HCT116 (cell line): ENCODE results near the gene KNL1.

Source experiments
- CTCF ChIP-seq, 3 experiments: fragments of 200-600 bp in 1 of 3; sonication (generic) in 1 of 3; IDR thresholded peaks in 2 of 3; conservative IDR thresholded peaks in 1 of 3; 2 replicates each; pipeline ENCODE4 v1.5.1; 2012 to 2017; ENCODE audit warnings: low read depth in 2 of 3, low read length in 2 of 3, antibody characterized with exemption in 1 of 3, borderline replicate concordance in 1 of 3, control low read depth in 1 of 3, mild to moderate bottlenecking in 1 of 3, mixed read lengths in 1 of 3, mixed run types in 1 of 3, moderate library complexity in 1 of 3; ENCODE audit not compliant: insufficient read depth in 1 of 3
- POLR2AphosphoS5 ChIP-seq: IDR thresholded peaks from 2 replicates; pipeline ENCODE4 v1.6.1; 2011; ENCODE audit warnings: mild to moderate bottlenecking, low read depth, low read length, moderate library complexity
- REST ChIP-seq: IDR thresholded peaks from 2 replicates; pipeline ENCODE4 v1.6.1; 2012; ENCODE audit warnings: low read depth
- ZFX ChIP-seq: fragments of 450-650 bp; IDR thresholded peaks from 2 replicates; pipeline ENCODE4 v1.6.1; 2017
- ZNF274 ChIP-seq: fragments of 200-500 bp; sonication (Bioruptor generic); IDR thresholded peaks from 2 replicates; pipeline ENCODE4 v1.6.1; 2014; ENCODE audit warnings: mild to moderate bottlenecking, low read depth, low read length, inconsistent platforms

- TF ChIP-seq CTCF (IDR thresholded peaks at IDR 0.05 in 2 of 3, conservative IDR thresholded peaks at IDR 0.05 in 1 of 3; ENCODE audit: borderline replicate concordance in 1 of 3, insufficient read depth in 1 of 3, low read depth in 2 of 3, low read length in 2 of 3) (no peak), ZNF274 (no peak), REST (no peak), POLR2AphosphoS5 (peak; percentile 83), ZFX (no peak)
Measured at GRCh38 chr15:40593588-40594428, at the start of gene KNL1.
